Gastrocnemius medialis (tissue), 4 donors: ENCODE results near the gene OR4F17. TPM values are rescaled to one million over a fixed set of nuclear protein-coding genes. Genes with fewer than 3 reads are reported as not detected.
A peak's percentile ranks its signal among the peaks of the same experiment; 100 is the strongest.
"Not testable (repeated sequence)": the region's sequence is repeated elsewhere in the genome, so short reads cannot be mapped to it uniquely, and the experiment has no call there.

Experiments used
- ATAC-seq, 2 donors: fragments of 150-250 bp; one replicate each; pipeline ENCODE4 v1.9.1; 2016
- DNase-seq, 2 donors: peaks; one replicate each; pipeline ENCODE4 v3.0.0-alpha.2; 2019
- H3K27ac ChIP-seq, 4 donors: fragments of 200-600 bp; sonication (generic); 1 replicate in 1 of 4; 2 replicates in 3 of 4; pipeline ENCODE4 v1.5.1; 2016 to 2018; ENCODE audit warnings: mild to moderate bottlenecking in 2 of 4, moderate library complexity in 1 of 4
- H3K27me3 ChIP-seq, 3 donors: fragments of 200-600 bp; sonication (generic) in 2 of 3; 1 replicate in 1 of 3; 2 replicates in 2 of 3; pipeline versions ENCODE4 v1.5.1 to v1.6.0; 2016 to 2019; ENCODE audit warnings: mild to moderate bottlenecking in 1 of 3, moderate library complexity in 1 of 3
- H3K36me3 ChIP-seq, 2 donors: fragments of 200-600 bp; sonication (generic) in 1 of 2; one replicate each; pipeline ENCODE4 v1.5.1; 2017 to 2018
- H3K4me1 ChIP-seq, 2 donors: fragments of 200-600 bp; sonication (generic) in 1 of 2; one replicate each; pipeline ENCODE4 v1.5.1; 2016 to 2017; ENCODE audit warnings: mild to moderate bottlenecking in 2 of 2
- H3K4me3 ChIP-seq, 4 donors: fragments of 200-600 bp; sonication (generic) in 3 of 4; 1 replicate in 1 of 4; 2 replicates in 3 of 4; pipeline ENCODE4 v1.5.1; 2016 to 2019; ENCODE audit warnings: mild to moderate bottlenecking in 2 of 4
- H3K9me3 ChIP-seq, 3 donors: fragments of 200-600 bp; sonication (generic) in 2 of 3; 1 replicate in 1 of 3; 2 replicates in 2 of 3; pipeline ENCODE4 v1.5.1; 2016 to 2019
- in situ Hi-C, 4 donors: fragments of 200-750 bp; cut with MboI; loops; one replicate each; pipeline versions ENCODE4 v1.15.0 to v1.8.0; 2017; ENCODE audit warnings: low sequenced_read_pairs in 4 of 4
- intact Hi-C: fragments of 100-400 bp; cut with DNase I; formaldehyde crosslinking; loops from one replicate; pipeline ENCODE4 v1.15.1; 2023; ENCODE audit warnings: low total_unique reads
- total RNA-seq, 4 donors: library from RNA; depleted of rRNA; stranded (reverse); fragments of >200 nt; gene quantifications; one replicate each; pipeline versions ENCODE4 v1.1.0 to v1.2.3, GENCODE V29; 2016

The OR4F17 gene
- not detected for total RNA-seq

GRCh38 chr19:106804-107203 is at the start of gene OR4F17:
Gene OR4F17, plus strand, starts transcription at chr19:107104. Its CDS starts 3,575 bp downstream, at chr19:110679.
- H3K9me3 ChIP-seq, H3K4me1 ChIP-seq, intact Hi-C loops, H3K4me3 ChIP-seq, ATAC-seq, DNase-seq, H3K27me3 ChIP-seq, H3K36me3 ChIP-seq, in situ Hi-C loops, H3K27ac ChIP-seq: not testable (repeated sequence)

GRCh38 chr19:70793-71192 is 36.1 kb upstream of the OR4F17 start:
- peak overlapping the region in 1 of 4 donors; percentile 19 for H3K4me3 ChIP-seq
- H3K4me1 ChIP-seq, H3K9me3 ChIP-seq, ATAC-seq, H3K36me3 ChIP-seq, intact Hi-C loops, H3K27ac ChIP-seq, H3K27me3 ChIP-seq, in situ Hi-C loops: not testable (repeated sequence)
- peak; percentile 2 to 5 for DNase-seq

- H3K4me1 ChIP-seq, H3K4me3 ChIP-seq, intact Hi-C loops, in situ Hi-C loops, H3K27ac ChIP-seq, ATAC-seq, H3K27me3 ChIP-seq, DNase-seq, H3K9me3 ChIP-seq, H3K36me3 ChIP-seq: not testable (repeated sequence)
Measured at GRCh38 chr19:82864-83263, 24.0 kb upstream of the OR4F17 start.

GRCh38 chr19:83626-84025 is 23.3 kb upstream of the OR4F17 start:
- H3K27ac ChIP-seq, in situ Hi-C loops, H3K9me3 ChIP-seq, H3K27me3 ChIP-seq, intact Hi-C loops, H3K36me3 ChIP-seq, DNase-seq, ATAC-seq, H3K4me3 ChIP-seq, H3K4me1 ChIP-seq: not testable (repeated sequence)

GRCh38 chr19:90678-91077 is 16.2 kb upstream of the OR4F17 start:
- intact Hi-C loops, in situ Hi-C loops, H3K27ac ChIP-seq, DNase-seq, H3K27me3 ChIP-seq, H3K4me1 ChIP-seq, H3K9me3 ChIP-seq, H3K36me3 ChIP-seq, H3K4me3 ChIP-seq, ATAC-seq: not testable (repeated sequence)

- H3K27ac ChIP-seq, H3K27me3 ChIP-seq, H3K36me3 ChIP-seq, ATAC-seq, H3K9me3 ChIP-seq, H3K4me3 ChIP-seq, DNase-seq, in situ Hi-C loops, H3K4me1 ChIP-seq, intact Hi-C loops: not testable (repeated sequence)
Measured at GRCh38 chr19:94794-95193, 12.1 kb upstream of the OR4F17 start.

GRCh38 chr19:97647-98046 is 9.3 kb upstream of the OR4F17 start:
- ATAC-seq, H3K27ac ChIP-seq, in situ Hi-C loops, DNase-seq, H3K9me3 ChIP-seq, H3K4me1 ChIP-seq, H3K36me3 ChIP-seq, H3K27me3 ChIP-seq, H3K4me3 ChIP-seq, intact Hi-C loops: not testable (repeated sequence)

GRCh38 chr19:120443-121140 is 13.7 kb downstream of the OR4F17 start:
- H3K27ac ChIP-seq, H3K27me3 ChIP-seq, H3K4me1 ChIP-seq, H3K36me3 ChIP-seq, intact Hi-C loops, H3K9me3 ChIP-seq, H3K4me3 ChIP-seq, in situ Hi-C loops, DNase-seq, ATAC-seq: not testable (repeated sequence)

Other genes starting within 250 kb of the OR4F17 start
- 1 to 10 TPM in 1 of 4 donors, under 1 TPM in 2, not detected in 1; 0.64 to 1.2 (median 0.92) TPM for gene PLPP2, start 184.3 kb downstream of the OR4F17 start, total RNA-seq
- gene MIER2, start 237.7 kb downstream of the OR4F17 start, total RNA-seq, result 10 to 100 TPM; 10.6 to 21.0 (median 16.5) TPM